ENCODE data around the gene GAS2.
A peak's percentile ranks its signal among the peaks of the same experiment; 100 is the strongest.

Gene GAS2

DNA sequence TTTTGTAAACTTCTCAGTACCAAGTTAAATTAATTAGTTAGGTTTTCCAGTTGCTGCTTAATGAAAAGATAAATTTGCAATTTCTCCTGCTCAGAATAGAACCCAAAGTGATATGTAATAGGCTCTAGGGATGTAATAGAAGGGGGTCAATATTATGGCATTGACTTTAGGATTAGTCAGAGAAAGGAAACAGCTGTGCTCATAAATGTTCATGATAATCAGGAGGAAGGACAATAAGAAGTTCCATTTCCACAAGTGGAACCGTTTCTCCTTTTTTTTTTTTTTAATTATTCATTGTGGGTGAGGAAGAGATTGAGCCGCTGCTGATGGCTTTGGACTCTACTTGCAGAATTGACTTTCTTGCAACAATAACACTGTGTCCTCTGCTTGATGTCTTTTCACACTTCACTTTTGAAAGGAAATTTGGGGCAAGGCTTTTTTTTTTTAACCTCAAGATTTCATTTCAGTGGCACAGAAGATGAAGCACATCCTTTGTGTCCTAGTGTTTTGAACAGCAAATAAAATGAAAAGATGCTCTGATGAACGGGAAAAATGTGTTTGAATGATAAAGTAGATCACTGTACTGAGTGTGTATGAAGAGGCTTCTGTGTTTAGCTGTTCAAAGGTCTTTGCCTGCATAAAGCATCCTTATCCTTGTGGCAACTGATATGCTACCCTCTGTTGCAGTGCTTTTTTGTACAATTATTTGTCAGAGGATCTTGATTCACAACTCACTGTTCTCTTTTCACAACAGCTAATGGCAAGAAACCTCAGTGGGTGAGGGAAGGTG, 62.4 kb downstream of the GAS2 start:
- no peak for DNase-seq

DNA sequence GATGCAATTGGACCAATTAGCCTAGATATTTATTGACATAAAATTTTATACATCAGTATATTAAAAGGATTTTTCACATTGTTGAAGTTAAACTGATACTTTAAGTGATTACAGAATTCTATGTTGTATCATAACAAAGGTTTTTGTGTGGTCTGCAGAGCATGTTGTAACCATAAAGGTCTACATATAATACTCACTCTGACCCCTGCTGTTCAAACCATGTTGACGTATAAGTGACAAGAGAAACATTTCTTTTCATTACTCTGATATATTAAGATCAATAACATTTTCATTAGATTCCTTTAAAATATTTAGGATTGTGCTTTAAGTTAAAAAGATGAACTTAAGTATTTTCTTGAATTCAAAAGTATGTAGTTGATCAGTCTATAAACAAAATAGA, 63.9 kb downstream of the GAS2 start:
- DNase-seq = peak; percentile 31 to 35

DNA sequence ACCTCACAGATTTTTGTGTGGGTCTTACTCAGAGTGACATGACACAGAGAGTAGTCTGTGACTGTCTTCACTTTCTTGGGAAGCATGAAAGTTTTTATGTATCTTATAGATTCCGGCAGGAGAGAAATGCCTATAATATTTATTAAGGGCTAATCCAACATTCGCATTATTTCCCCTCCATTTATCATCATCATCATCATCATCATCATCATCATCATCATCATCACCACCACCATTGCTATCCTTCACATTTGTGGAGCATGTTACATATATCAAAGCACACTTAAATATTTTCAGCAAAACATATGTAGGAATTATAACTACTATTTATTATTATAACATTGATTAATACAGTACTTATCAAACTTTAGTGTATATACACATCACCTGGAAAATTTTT, 66.2 kb downstream of the GAS2 start:
- DNase-seq = no peak

DNA sequence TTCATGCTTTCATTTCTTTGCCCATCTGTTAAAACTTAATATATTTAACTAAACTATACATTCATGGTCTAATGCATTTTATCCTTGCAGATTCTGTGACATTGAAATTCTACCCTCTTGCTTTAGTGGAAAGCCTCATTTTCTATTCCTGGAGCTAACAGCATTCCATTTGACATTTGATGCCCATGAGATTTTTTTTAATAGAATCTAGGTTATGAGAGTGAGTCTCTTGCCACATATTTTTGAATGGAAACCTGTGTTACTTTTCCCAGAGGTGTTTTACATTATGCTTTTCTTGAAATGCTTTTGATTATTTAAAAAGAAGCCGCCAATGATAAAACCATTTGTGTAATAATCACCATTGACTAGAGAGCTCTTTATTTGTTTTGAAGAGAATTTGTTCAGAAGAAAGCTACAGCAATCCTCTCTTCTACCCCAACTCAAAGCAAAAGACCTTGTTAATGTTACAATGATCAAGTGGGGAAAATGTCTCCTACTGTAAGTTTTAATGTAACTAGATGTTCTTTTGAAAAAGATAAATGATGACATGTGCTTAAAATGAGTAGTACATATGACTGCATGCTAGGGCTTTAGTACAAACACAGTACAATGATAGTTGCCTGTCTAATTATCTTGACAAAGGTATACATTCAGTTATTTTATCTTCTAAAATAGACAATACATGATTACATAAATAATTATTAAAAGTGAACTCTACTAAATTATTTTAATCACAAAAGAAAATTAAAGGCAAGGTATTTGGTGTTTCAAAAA, 67.3 kb downstream of the GAS2 start:
- no peak for DNase-seq

DNA sequence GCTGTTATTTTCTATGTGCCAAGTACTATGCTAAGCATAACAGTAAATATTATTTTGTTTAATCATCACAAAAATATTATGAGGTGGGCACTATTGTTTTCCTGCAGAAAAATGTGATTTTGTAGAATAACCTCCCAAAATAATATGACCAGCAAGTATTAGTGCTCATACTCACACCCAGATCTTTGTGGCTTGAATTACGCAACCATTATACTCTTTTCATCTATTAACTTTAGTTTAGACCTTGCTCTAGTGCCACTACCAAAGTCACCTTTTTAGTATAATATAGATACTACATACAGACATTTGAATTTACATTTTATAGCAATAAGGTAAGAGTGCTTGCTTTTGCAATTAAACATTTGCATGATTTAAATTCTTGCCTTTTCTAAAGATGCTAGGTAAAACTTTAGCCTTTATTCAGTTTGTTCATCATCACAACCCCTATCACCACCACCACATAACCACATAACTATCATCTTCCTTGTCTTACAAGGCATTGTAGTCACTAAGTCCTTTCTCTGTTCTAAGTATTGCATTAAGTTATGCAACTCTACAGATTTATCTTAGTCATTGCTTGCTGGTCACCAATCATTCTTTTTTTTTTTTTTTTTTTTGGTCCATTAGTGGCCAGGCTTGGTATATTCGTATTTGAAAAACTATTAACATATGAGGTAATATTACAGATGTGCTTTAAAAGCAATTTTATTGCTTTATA, 68.4 kb downstream of the GAS2 start:
- peak; percentile 75 to 80 for DNase-seq

DNA sequence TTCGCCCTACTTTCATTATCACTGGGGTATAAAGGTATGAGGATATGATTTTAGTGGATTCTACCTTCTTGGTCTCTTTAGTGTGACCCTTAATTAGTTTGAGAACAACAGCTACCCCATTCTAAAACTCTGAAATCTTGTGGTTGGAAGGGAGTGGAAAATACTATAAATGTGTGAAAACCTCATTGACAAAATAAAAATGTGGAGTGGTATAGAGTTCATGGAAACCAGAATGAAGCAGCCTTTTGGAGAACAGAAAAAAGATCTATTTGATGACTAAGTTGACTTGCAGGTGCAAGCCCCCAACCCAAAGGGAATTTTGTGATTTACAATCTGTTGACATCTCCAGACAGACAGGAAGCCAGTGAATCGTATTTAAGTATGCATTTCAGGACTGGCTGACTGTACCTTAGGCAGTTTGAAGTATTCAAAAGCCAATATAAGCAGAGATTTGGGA, 75.8 kb downstream of the GAS2 start:
- no peak for DNase-seq

DNA sequence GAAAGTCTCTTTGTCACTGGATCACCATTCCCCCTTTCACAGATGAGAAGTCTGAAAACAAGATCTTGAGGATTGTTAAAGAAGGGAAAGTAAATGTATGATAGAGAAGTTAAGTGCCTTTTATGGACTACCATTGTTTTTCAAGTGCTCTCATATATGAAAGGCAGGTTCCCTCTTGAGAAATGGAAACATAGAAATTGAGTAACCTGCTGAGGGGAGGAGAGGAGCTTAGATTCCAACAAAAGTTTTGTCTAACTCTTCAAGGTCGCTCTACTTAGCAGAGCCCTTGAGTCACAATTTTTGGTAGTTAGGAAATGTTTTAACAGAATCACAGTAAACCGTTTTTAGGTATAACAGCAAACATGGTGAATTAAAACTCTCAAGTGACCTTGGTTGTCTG, 83.1 kb downstream of the GAS2 start:
- no peak for DNase-seq

DNA sequence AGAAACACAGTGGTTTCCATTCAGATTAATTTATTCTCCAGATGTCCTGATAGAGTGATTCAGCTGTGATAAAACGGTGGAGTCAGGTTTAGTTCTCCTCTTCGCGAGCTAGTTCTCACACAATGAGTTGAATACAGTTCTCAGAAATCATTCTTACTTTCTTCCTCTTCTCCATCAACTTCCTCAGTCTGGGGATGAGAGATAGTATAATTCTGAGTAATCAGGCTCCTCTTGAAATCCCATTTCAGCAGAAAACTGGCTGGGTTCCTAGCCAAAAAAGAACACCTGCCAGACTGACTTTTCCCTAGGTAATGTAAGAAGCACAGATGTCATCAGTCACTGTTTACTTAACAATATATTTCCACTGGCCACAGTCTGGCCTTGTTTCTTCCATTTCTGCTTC, 86.5 kb downstream of the GAS2 start:
- peak in 1 of 2 experiments; percentile 16 for DNase-seq

DNA sequence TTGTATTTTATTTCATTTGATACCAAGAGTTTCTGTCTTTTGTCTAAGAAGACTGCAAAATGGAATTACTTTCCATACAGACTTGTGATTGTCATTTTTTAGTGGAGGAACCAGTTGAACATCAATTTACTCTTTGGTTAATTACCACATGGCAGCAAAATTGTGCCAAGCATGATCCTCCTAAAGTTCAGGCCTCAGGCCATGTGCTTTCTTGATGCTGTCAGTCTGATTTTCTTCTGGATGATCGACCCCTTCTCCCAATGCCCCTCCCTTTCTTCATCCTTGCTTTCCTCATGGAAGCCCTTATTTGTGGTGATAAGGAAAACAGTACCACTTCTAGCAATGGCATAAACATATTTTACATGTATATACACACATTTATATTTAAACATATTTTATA, 87.0 kb downstream of the GAS2 start:
- DNase-seq = no peak

DNA sequence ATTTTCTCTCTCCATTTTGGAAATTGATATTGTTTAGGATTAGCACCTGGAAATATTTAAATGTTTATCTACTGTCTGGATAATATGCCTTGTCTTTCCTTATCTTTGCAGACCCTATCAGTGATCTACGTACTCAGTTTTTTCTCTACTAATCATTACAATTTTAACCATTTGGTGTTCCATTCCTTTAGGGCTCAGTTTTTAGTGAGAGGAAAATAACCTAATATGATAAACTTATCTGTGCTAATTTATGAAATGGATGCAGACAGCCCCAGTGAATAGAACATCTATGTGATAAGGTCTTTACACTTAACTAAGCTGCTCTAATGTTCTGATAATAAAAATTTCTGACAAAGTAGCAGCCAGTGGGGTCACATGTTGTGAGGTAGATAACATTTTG, 94.7 kb downstream of the GAS2 start:
- DNase-seq = no peak

DNA sequence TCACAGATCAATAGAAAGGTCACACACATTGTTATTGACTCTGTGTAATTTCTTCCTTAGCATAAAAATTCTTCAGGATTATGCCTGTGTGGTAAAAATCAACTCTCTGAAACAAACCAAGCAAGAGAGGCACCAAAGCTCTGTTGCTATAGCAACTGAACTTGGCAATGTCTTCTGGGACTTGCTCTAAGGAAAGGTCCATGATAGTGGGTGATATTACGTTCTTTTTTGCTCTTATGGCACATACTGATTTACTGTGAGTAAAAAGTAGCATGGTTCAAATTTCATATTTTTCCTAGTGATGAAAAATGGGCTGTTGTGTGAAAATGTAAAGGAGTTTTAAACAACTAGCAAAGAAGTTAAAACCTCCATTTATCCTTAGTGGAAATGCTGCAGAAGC, 96.8 kb downstream of the GAS2 start:
- no peak for DNase-seq

DNA sequence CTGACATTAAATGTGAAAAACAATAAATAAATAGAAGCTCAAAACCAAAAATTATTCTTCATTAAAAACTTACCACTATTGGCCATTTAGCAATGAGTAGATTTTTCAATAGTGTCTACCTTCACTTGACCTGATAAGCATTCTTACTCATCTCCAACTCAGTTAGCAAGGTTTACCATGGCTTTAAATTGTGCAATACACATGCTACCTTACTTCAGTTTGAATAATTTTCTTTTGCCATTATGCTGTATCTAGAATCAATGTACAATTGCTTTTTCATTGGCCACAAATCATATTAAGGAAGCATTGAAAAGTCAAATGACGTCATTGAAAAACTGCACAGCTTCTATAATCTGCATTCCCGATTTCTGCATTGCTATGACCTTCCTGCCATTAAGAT, 98.3 kb downstream of the GAS2 start:
- DNase-seq = no peak

DNA sequence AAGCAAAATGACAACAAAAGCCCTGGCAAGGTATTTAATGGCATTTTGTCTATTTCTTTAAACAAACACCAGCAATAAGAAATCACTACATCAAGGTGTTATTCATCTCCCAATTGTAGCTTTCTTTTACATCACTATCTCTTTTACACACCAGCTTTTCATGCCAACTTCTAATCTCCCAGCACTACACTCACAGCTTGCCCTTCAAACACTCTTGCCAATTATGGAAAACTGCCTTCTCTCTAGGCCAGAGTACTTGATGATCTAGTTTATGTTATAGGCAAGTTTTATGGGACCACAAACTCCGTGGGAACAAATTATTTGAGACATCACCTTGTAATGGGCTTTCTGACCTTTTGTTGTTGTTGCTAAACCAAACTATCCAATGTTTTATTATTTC, 101.9 kb downstream of the GAS2 start:
- no peak for DNase-seq

DNA sequence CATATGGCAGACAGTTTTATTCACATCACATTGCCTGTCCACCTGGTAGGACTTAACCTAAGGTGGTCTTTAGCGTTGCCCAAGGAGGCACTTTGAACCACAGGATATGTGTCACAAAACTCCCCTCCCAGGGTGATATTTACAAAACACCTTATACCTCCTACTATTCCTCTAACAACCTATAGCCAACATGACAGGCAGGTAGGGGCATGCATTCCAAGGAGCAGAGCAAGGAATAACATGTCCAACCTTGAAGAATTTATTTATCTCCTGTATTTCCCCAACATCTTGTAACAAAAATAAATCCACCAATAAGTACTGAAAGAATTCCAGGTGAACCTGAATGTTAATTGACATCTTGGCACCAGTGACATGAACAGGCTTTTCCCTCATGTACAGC, 102.7 kb downstream of the GAS2 start:
- no peak for DNase-seq

DNA sequence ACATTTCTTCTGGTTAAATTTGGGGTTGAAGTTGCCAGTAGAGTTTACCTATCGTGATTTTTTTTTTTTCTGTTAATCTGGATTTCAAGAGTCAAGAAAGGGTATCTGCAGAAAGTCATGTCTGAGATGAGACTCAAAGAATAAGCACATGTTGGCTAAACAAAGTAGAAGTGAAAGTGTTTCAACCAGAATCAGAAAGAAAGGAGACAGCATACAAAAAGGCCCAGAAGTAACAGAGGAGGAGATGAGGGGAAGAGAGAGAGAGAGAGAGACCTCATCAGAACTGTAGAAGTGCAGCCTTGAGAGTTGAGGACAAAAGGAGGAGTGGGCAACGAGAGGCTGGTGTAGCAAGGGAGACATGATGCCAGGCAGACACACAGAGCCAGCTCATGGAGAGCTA, 108.3 kb downstream of the GAS2 start:
- DNase-seq = no peak

DNA sequence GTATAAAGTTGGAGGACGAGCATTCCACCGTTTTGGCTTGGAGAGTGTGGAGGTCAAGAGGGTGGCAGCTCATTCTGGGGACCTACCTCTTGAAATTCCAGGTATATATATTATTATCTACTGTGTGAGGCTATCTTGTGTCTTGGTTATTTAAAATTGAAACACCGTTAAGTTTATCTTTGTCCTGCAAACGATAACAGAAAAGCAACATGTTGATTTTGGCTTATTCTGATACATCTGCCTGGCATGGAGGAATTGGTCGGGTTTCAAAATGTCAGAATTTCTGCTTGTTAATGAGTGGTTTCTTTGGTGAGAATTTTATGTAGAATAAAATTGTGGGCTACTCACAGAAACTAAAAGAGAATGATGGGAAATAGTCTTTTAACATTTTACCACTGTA, 108.8 kb downstream of the GAS2 start:
- no peak for DNase-seq

DNA sequence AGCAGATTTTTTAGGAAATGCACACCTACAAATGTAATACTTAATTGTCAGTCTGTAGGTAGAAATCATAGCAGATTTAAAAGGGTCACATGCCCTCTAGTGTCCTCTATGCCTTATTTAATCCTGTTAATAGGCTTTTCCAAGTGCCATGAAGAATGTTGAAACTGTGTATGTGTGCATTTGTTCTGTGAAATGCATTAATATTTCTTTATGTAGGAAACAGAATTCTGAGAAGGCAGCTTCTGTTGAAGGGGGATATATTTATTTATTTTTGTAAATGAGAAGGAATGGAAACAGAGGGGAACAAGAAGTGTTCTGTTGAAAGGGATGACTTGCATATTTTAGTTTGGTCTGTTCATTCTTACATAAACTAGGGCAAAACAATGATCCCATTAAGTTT, 112.2 kb downstream of the GAS2 start:
- DNase-seq = peak; percentile 15 to 47

DNA sequence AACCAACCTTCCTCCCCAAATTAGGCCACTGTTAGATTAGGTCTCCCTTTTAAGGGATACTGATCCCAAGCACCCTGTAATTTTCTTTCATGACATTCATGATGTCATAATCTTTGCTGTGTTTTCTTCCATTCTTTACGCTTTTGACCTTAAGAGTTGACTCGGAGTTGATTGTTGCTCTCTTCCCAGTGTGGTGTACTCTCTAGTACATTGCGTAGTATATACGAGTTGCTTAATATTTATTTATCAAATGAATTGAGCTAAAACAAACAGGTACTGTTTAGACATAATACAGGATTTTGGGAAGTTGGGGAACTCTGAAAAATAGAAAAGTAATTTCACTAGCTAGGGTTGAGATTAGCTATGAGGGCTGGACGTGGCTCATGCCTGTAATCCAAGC, 113.4 kb downstream of the GAS2 start:
- no peak for DNase-seq

DNA sequence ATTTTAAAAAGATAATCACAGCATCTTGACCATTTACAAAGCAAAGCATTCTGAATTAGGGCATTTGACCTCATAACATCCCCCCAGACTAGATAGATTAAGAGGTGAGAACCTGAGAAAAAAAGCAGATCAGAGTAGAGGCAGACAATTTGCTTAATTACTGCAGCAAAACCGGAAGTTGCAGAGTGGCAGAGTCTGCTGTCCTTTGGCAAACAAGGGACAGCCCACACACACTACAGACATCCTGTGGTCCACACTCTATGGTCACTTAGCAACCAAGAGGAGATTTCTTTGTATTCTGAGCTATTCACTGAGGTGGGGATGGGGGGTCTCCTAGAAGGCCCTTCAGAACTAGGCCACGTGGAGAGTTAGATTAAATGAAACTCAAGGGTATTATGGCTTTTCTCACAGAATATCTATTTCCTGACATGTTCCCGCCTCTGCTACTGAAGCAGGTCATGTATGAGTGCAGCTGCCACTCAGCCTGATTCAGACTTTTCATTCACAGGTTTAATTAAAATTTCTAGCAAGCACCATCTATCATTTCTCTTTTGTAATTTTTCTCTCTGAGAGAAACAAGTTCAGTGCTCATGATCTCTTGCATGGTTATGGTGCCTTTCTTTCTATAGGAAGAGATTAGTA, 114.7 kb downstream of the GAS2 start:
- peak; percentile 1 to 2 for DNase-seq

DNA sequence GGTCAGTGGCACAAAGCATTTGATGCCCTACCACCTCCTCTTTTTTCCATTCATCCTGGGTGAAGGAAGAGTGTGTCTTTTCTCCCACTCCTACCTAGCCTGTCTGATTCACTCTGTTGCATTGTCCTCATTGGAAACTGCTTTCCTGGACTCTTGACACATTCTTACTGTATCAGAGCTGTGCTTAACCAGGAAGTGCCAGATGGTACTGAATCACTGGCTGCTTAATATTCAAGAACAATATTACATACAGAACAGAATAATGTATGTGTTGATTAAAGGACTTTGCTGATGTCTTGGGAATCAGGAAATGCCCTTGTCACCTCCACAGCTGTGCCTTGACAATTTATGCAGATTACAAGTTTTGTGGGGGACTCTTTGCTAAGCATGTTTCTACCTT, 118.8 kb downstream of the GAS2 start:
- no peak for DNase-seq

DNA sequence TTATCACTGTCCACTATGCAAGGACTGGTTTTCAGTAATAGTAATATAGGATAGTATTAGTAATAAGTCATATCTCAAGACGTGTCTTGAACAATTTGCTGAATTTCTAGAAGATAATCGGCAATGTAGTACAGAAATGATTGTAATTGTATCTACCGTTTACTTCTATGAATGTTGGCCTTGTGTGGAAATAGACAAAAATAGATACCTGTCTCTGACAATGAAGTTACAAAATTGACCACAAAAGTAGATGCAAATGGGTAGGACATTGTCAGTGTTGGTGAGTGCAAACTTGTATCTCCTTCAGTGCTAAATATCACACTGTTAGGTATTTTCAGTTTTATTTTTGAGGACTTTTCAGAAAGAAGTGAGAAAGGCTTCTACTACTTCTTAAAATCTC, 120.1 kb downstream of the GAS2 start:
- no peak for DNase-seq

DNA sequence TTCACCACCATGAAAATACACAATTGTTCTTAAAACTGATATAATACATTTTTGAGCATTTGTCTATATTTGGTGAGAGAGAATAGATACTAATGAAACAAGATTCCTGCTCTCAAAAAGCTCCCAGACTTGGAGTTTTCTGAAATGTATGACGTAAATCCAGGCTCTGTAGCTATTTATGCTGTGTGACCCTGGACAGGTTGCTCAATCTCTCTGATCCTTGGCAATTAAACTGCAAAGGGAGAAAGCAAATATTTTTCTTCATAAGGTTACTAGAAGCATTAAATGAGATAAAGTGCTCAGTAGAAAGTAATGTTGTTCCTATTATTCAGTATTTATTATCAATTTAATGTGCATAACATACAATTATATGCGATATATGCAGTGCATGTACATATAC, 120.6 kb downstream of the GAS2 start:
- DNase-seq = no peak

DNA sequence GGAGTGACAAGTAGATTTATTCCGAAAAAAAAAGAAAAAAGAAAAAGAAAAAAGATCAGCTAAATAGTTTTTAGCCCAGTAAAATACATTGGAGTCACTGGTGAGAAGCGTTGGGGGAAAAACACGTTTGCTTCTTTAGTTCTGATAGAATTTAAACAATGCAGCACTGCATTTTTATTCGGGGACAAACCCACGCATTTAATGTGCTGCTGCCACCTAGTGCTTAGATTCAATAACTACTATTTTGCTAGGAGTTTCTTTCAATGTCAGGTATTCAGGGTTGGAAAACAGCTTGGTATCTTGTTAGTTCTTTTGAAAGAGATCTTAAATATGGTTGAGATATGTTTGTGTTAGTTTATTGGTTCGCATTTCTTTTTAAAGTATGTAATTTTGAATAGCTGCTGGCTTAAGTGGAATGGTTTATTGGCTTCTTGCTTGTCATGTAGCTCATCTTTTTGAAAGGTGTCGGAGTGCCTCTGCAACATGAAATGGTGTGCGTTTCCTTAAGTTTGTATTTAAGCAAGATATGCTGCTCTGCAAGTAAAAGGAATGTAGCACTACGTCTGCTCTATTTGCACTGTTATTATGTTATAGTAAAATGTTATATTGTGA, 121.2 kb downstream of the GAS2 start:
- DNase-seq = peak; percentile 33 to 40

Data from AML-193 (cell line).